ENCODE data around the gene CACNA1S.

DNA sequence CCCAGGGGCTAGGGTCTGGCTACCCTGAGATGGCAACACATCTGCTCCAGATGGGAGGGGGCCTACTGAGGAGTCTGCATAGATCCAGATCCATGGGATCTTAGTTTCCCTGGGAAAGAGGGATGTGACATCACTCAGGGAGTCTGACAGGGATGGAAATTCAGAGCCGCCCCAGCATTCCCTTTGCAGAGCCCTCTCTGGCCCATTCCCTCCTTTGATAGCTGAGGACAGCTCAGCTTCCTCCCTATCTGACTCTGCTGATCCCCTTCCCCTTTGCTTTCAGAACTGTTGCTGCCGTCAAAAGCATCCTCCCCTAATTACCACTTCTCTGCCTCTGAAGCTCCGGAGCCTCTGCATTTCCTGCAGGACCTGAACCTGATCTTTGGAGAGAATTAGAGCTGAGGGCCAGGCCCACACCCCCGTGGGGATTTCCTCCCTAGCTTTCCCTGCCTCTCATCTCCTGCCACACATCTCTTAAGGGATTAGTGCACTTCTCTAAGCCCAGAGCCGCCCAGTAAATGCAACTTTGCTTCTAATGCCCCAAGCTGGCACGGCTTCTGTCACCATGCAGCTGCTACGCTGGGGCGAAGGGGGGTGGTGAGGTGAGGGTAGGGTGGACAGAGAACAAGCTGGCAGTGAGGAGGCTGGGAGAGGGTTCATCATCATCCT, 24.3 kb upstream of the CACNA1S start:
- TF ChIP-seq, protein P1, sequence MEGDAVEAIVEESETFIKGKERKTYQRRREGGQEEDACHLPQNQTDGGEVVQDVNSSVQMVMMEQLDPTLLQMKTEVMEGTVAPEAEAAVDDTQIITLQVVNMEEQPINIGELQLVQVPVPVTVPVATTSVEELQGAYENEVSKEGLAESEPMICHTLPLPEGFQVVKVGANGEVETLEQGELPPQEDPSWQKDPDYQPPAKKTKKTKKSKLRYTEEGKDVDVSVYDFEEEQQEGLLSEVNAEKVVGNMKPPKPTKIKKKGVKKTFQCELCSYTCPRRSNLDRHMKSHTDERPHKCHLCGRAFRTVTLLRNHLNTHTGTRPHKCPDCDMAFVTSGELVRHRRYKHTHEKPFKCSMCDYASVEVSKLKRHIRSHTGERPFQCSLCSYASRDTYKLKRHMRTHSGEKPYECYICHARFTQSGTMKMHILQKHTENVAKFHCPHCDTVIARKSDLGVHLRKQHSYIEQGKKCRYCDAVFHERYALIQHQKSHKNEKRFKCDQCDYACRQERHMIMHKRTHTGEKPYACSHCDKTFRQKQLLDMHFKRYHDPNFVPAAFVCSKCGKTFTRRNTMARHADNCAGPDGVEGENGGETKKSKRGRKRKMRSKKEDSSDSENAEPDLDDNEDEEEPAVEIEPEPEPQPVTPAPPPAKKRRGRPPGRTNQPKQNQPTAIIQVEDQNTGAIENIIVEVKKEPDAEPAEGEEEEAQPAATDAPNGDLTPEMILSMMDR (IDR thresholded peaks at IDR 0.05; ENCODE audit: low read depth, low read length, poor library complexity, severe bottlenecking), result no peak
- TF ChIP-seq EZH2phosphoT487 (IDR thresholded peaks at IDR 0.05; ENCODE audit: borderline replicate concordance, low read length), result no peak
